ENCODE data around the gene CFB.

GRCh38 chr6:31949926-31950548, 4.1 kb downstream of the CFB start:
- TF ChIP-seq CTCF (conservative IDR thresholded peaks at IDR 0.05; ENCODE audit: low read length): no peak
- TF ChIP-seq EZH2phosphoT487 (IDR thresholded peaks at IDR 0.05; ENCODE audit: borderline replicate concordance): no peak

All from Loucy (cell line).